Activated T-cell treated with anti-CD3 and anti-CD28 coated beads for 48 hours (primary cell): ENCODE data around the gene DHX38.

ENCODE experiments used
- DNase-seq: peaks from one replicate; pipeline ENCODE4 v3.0.0-alpha.2; 2020; ENCODE audit warnings: low read depth

Gene DHX38

DNA sequence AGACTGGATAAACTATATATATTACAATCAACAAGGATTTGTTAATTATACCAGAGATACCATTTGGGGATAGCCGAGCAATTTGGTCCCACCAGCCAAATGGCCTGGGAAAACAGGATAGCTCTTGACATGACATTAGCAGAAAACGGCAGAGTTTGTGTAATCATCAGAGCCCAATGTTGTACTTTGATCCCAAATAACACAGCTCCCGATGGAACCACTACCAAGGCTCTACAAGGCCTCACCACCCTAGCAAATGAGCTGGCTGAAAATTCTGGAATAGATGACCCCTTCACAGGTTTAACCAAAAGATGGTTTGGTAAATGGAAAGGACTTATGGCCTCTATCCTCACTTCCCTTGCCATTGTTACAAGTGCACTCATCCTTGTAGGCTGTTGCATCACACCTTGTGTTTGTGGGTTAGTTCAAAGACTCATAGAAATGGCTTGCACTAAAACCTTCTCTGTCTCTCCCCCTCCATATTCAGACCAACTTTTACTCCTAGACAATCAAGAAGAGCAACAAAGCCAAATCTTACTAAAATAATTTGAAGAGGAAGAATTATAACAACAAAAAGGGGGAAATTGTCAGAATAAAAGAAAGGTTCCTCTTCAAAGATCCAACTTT, 9.8 kb upstream of the DHX38 start:
- DNase-seq: no peak

DNA sequence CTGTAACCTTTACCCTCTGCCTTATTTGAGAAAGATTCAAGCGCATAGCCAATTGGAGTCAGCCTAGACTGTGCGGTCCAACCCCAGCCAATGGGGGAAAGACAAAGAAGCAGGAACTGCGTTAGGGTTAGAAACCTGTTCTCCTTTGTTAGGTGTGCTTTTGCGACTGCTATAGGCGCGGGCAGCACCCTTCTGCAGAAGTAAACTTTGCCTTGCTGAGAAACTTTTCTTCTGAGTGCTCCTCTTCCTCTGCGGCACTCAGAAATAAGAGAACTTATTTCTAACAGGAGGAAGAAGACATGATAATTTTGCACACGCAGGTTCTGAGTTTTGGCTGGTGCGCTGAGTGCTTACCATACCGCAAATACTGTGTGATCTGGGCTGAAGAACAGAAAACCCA, 9.2 kb upstream of the DHX38 start:
- DNase-seq: no peak

DNA sequence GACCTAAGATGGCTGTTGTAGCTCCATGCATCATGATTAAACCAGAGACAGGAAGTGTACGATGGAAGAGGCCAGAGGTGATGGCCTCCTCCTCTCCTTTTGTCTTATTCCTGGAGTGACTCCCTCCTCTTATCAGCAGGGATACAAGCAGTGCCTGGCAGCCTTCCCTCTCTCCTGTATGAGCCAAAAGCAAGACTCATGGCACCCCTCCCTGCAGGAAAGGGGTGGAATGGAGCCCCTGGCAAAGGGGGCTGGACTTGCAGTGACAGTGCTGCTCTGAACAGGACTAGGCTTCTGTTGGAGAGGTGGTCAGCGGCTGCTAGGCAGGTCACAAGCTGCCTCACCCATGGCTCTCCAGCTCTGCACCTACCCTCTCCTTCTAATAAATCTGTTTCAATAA, 8.6 kb upstream of the DHX38 start:
- no peak for DNase-seq

DNA sequence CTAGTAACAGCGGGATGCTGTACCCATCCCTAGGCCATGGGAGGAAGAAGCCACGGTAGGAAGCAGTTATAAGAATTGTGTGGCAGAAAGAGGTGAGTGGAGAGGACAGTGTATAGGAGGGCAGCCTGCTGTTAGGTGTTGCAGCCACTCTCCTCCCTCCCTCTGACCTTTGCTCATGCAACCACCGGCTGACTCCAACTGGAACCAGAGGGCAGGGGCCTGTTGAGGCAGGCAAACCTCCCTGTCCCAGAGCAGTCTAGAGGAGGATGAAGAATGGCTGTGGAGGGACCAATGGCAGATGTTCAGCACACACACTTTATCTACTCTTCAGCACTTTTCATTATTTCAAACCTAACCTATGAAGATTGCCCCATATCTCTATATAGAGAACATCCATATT, 2.4 kb upstream of the DHX38 start:
- DNase-seq: no peak

DNA sequence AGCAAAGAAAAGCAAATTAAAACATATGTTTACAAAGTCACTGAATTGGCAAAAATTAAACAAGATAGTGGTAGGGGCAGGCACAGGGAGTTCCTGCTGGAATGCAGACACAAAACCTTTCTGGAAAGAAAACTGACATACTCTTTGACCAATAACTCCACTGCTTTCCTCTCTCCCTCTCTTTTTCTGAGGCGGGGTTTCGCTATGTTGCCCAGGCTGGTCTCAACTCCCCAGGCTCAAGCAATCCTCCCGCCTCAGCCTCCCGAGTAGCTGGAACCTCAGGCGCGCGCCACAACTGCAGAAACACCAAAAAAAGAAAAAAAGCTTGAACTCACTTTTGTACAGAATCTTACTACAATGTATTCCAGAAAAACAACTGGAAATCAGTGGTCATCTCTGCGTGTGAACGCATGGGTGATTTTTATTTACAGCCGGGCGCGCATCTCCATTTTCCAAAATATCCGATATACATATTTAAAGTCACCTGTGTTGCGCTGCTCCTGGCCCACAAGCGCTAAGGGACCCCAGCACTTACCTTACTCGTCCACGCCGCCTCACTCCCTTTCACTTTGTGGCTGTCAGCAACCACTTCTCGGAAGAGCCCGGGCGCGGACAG, 707 bp upstream of the DHX38 start:
- no peak for DNase-seq

DNA sequence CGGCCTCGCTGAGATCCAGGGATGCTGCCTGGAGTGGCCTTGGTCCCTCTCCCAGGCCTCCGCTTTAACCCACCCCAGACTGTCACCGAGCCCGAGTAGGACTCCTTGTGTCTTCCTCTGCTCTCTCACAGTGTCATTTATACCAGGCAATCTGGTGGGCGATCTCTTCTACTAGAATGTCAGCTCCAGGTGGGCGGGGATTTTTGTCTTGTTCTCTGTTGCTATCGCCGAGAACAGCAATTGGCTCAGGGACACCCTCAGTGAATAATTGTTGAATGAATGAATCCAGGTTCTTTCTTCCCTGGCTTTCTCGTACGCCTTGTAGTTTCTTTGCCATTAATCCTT, 591 bp downstream of the DHX38 start:
- peak; percentile 35 for DNase-seq

DNA sequence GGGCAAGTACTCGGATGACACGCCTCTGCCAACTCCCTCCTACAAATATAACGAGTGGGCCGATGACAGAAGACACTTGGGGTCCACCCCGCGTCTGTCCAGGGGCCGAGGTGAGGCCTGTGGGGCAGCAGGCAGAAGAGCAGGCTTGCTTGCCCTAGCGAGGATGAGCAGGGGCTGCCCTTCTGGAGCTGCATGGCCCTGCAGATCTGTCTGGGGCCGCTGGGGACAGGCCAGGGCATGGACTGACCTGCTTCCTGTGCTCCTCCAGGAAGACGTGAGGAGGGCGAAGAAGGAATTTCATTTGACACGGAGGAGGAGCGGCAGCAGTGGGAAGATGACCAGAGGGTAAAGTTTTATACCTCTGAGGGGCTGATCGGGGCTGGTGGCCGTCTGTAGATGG, 5.3 kb downstream of the DHX38 start:
- no peak for DNase-seq

DNA sequence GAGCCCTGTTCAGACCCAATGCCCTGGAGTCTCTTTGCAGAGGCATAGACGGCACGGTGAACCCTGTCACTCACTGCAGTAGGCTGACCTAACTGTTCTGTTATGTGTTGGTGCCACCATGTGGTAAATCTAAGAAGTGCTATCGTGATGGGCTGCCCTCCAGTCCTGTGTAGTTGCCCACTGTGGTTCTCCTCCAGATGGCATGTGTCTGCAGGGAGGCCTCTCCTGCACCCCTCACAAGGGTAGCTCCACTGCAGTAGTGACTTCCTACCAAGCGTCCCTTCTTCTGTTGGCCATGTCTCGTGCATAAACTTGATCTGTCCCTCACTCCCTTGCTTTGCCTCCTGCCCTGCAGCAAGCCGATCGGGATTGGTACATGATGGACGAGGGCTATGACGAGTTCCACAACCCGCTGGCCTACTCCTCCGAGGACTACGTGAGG, 5.8 kb downstream of the DHX38 start:
- DNase-seq: peak; percentile 19

DNA sequence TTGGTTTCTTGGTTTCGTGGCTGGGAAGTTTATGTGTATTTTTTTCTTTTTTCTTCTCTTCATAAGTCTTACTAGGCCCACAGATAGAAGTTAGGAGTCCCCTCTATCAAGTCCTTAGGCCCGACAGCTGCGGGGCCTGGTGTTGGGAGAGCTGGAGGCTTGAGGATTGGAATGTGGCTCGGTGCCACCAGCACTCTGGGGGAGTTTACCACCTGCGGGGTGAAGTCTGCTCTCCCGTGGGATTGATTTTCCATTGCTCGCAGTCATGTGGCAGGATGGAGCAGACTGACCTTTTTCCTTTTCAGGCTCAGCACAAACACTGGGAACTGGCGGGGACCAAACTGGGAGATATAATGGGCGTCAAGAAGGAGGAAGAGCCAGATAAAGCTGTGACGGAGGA, 7.5 kb downstream of the DHX38 start:
- DNase-seq: no peak

DNA sequence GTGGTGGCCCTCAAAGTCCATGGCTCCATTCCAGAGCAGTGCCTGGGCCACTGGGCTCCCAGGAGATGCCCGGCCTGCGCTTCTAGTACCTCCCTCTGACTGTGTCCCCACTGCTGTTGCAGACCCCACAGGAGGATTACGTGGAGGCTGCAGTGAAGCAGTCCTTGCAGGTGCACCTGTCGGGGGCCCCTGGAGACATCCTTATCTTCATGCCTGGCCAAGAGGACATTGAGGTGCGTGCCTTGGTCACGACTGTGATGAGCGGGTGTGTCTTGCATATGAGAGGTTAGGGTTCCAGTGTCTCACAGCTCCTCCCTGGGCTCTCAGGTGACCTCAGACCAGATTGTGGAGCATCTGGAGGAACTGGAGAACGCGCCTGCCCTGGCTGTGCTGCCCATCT, 11.3 kb downstream of the DHX38 start:
- no peak for DNase-seq

DNA sequence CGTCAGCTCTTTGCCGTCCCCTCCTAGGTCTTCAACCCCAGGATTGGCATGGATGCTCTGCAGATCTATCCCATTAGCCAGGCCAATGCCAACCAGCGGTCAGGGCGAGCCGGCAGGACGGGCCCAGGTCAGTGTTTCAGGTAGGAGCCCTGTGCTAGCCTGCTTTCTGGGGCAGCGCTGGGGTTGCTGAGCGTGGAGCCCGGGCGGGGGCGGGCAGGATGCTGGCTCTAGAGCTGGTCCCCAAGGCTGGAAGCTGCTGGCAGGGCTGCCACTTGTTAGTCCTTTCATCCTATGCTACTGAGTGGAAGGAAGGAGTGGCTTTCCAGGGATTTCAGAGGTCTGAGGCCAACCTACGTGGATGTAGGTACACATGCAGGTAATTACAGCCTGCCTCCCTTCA, 12.3 kb downstream of the DHX38 start:
- no peak for DNase-seq

DNA sequence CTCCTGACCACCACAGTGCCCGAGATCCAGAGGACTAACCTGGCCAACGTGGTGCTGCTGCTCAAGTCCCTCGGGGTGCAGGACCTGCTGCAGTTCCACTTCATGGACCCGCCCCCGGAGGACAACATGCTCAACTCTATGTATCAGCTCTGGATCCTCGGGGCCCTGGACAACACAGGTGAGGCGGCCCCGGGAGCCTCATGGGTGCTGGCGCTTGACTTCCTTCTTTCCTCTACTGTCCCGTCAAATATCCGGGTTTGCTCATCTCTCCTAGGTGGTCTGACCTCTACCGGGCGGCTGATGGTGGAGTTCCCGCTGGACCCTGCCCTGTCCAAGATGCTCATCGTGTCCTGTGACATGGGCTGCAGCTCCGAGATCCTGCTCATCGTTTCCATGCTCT, 13.7 kb downstream of the DHX38 start:
- no peak for DNase-seq

DNA sequence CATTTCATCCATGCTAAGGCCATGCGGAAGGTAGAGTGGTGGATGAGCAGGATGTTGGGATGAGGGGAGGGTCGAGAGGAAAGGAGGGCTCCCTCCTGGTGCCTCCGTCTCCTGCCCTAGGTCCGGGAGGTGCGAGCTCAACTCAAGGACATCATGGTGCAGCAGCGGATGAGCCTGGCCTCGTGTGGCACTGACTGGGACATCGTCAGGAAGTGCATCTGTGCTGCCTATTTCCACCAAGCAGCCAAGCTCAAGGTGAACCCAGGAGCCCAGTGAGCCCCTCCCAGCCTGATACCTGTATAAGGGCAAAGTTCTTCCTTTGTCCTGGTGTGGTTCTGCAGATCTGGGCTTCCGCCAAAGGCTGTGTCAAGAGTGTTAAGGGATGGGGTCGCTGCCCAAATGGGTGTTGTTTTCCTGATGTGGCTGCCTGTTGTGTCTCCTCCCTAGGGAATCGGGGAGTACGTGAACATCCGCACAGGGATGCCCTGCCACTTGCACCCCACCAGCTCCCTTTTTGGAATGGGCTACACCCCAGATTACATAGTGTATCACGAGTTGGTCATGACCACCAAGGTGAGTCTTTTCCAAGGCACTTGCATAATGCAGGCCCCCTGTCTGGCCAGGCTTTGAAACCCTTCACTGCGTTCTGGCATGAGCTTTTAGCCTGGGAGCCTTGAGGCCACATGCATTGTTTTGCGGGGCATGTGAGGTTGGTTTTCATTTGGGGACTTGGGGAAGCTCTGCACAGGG, 14.9 kb downstream of the DHX38 start:
- no peak for DNase-seq

DNA sequence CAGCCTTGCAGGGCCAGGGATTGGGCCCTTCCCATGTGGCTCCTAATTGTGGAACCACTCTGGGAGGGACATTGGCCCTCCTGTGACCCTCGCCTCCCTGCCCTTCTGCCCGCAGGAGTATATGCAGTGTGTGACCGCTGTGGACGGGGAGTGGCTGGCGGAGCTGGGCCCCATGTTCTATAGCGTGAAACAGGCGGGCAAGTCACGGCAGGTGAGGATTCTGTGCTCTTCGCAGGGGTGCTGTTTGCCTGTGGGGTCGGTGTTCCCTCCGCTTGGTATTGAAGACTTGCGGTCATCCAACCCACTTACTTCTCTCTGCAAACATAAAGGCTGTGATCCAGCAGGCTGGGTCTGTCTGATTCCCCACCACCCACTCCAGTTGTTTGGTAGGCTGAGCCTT, 15.7 kb downstream of the DHX38 start:
- DNase-seq: no peak

DNA sequence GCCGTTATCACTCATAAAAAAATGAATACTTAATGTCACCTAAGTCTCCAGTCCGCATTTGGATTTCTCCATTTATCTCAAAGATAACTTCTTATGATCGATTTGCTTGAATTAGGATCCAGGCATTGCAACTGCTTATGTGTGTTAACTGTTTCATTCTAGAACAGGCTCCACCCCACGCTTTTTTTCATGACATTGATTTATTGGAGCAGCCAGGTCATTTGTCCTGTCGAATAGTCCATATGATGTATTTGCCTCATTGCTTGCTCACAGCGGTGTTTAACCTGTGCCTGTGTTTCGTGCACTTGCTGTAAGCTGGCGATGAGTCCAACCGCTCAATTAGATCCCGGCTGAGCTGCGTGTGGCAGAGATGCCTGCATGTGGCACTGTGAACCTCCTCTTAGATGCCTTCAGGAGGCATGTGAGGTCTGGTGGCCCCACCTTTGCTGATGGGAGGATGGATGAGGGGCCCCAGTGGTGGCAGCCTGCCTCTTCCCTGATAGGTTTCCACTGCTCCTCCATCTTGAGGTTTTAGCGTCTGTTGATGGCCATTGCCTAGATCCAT, 16.4 kb downstream of the DHX38 start:
- DNase-seq: no peak

DNA sequence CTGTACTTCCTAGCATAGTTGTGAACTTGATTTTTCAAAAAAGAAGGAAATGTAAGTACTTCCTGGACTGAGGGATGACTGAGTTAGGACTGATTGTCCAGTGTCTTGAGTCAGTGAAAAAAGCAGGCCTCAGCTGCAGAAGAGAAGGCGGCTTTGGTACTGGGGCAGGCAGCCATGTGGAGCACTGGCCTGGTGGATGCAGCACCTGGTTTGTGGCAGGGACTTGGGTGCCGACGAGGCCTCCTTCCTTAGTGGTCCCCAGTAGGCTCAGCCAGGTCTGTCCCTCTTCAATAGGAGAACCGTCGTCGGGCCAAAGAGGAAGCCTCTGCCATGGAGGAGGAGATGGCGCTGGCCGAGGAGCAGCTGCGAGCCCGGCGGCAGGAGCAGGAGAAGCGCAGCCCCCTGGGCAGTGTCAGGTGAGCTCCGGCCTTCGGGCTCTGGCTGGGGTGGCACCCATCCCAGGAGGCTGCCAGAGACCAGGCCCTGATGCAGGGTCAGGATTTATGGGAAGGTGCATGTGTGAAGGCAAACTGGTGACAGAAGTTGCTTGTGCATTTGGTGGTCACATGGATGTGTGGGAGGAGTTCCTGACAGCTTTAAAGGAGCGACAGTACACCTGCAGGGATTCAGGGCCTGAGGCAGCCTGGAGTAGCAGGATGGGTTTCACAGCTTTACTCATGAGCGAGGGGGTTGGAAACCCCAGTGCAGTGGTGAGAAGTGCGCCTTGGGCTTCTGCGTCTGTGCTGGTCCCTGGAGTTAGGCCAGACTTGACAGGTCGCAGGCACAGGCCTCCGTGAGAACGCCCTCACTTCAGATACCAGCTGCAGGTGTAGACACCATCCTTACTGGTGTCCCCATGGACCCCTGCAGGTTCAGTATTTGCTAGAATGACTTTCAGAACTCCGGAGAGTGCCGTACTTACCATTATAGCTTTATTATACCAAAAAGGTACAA, 17.3 kb downstream of the DHX38 start:
- no peak for DNase-seq

DNA sequence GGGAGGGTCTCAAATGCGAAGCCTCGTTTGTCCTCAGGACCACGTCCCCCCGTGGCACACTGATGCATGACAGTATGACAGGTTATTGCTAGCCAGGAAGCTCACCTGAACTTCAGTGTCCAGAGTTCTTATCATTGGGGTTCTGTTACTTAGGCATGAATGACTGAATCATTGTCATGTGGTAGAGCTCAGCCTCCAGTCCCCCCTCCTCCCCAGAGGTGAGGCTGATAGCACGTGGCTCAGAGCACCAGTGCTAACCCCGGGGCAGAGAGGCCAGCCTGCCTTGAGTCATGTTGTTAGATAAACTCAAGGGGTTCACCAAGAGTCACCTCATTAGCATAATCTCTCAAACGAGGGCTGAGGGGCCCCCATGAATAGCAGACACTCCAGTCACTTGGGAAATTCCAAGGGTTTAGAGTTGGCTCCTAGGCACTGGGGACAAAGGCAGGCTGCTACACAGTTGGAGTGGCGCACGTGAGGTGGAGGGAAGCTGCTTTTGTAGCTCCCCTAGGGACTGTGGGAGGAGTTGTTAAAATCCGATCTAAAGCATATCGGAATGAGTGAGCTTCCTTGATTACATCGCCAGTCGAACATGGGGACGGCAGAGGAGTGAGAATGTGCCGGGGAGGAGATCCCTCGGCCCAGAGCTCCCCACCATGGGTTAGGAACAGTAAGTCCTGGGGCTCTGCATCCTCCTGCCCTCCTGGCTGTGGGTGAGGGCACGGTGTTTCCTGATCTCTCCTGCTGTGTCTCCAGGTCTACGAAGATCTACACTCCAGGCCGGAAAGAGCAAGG, 18.2 kb downstream of the DHX38 start:
- DNase-seq: no peak

DNA sequence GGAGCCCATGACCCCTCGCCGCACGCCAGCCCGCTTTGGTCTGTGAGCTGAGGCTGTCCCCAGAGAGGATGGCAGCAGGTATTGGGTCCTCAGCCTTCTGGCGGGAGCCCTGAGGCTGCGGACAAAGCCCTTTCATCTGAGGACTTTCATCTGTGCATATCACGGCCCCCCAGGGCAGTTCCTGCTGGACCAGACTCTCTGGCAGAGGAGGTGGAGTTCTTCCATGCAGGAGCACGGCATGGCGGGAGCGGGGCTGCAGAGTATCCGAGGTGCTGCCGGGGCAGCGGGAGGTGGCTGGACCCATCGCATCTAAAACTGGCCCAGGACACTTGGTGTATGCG, 18.8 kb downstream of the DHX38 start:
- DNase-seq: no peak

DNA sequence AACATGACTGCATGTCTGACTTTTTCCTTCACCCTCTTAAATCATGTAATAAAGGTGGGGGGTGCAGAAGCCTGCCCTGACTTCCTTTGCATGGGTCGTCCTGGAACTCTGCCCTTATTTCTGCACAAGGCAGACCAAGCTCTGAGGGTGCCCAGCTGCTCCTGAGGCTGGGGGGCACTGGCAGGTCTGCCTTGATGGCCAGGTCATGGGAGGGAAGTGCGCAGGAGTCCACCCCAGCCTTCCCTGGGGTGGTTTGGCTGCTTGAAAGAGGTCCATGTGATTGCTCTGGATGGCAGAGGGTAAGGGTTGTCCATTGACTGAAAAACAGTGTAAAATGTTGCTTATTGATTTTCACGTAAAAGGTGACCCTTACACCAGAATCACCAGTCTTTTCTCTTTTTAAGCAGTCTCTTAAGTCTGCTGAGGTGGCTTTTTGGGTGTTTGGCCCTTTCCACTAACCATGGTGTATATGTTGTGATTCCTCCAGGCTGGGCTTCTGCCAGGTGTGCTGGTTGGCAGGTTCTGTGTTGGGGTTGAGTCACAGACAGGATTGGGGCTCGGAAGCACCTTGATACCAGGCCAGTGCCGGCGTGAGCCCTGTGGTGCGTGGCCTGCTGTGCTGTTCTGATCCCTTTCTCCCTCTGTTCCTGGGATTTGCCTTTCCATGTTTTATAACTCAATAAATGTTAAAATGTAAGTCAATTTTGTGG, 19.4 kb downstream of the DHX38 start:
- no peak for DNase-seq

DNA sequence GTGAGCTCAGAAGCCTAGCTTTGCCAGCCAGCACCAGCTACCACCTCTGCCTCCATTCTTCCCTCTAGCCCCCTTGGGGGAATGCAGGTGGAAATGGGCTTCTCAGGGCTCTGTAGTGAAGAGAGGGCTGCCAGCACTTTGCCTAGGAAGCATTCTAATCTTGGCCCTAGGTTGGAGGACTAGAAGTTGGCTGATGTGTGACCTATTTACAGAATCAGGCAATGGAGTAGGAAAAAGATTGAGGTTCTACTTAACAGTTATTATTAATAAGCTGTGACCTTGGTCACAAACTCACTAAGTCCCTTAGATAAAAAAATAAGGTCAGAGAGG, 19.9 kb downstream of the DHX38 start:
- no peak for DNase-seq

DNA sequence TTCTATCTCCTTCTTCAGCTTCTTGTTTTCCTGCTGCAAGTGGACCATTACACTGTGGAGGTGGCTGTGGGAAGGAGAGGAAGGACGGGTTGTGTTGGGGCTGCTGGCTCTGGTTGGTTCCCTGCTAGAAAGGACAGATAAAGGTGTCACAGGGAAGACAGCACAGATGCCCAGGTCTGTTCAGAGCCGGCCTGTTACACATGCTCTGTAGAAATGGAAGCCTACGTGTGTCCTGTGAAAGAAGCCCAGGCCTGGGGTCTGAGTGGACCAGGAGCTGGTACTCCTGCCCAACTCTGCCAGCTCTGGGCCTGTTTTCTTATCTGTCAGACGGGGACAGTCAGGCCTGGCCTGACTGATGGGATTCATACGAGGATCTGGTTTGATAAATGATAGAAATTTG, 26.4 kb downstream of the DHX38 start:
- no peak for DNase-seq
